Esophagus muscularis mucosa (tissue), 3 donors: ENCODE measurements around the gene NPRL2.

Experiments used
- POLR2A ChIP-seq: fragments of 450-650 bp; IDR thresholded peaks from one replicate; pipeline ENCODE4 v1.6.1; 2017; ENCODE audit warnings: antibody characterized with exemption, moderate library complexity, mild to moderate bottlenecking, low read depth
- TF ChIP-seq, protein P1 (sequence below), 3 experiments: fragments of 200-600 bp in 2 of 3; fragments of 450-650 bp in 1 of 3; sonication (generic) in 2 of 3; IDR thresholded peaks; one replicate each; pipeline ENCODE4 v1.5.1; 2017 to 2019; ENCODE audit warnings: antibody characterized with exemption in 3 of 3, mild to moderate bottlenecking in 2 of 3, moderate library complexity in 1 of 3

DNA sequence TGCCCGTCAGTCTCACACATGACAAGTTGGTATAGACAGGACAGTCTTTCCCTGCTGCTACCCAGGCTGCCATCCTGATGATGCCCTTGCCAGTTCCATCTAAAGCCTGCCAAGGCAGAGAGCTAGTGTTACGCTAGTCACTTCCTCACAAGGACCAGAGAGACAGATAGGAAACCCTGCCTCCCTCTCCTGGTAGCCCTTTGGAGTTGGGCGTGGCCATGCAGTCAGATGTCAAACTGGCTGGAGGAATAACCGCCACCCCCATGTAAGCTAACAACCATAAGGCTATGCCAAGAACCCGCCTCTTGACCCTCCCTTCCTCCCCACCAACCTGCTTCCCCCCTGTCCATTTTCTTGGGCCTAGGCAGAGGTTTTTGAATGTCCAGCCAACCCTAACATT is 6.0 kb upstream of the NPRL2 start:
- TF ChIP-seq, protein P1, sequence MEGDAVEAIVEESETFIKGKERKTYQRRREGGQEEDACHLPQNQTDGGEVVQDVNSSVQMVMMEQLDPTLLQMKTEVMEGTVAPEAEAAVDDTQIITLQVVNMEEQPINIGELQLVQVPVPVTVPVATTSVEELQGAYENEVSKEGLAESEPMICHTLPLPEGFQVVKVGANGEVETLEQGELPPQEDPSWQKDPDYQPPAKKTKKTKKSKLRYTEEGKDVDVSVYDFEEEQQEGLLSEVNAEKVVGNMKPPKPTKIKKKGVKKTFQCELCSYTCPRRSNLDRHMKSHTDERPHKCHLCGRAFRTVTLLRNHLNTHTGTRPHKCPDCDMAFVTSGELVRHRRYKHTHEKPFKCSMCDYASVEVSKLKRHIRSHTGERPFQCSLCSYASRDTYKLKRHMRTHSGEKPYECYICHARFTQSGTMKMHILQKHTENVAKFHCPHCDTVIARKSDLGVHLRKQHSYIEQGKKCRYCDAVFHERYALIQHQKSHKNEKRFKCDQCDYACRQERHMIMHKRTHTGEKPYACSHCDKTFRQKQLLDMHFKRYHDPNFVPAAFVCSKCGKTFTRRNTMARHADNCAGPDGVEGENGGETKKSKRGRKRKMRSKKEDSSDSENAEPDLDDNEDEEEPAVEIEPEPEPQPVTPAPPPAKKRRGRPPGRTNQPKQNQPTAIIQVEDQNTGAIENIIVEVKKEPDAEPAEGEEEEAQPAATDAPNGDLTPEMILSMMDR (IDR thresholded peaks at IDR 0.05): no peak
- no peak for TF ChIP-seq POLR2A
